ENCODE measurements around the gene IGF2BP3. TPM values are rescaled to one million over a fixed set of nuclear protein-coding genes. Genes with fewer than 3 reads are reported as not detected.

IGF2BP3 gene
- total RNA-seq, 2 experiments from 2014 or later = 0.41 to 0.70 TPM

GRCh38 chr7:23353172-23353571 is 117.1 kb downstream of the IGF2BP3 start:
- H3K9me3 Mint-ChIP-seq = no peaks in the 10 kb centered on the region
- H3K4me3 Mint-ChIP-seq = no peak overlapping the region
- no peak overlapping the region for H3K27ac Mint-ChIP-seq
- no peak for DNase-seq
- peaks cover 24% of the 10 kb centered on the region for H3K4me1 Mint-ChIP-seq
- no peaks in the 10 kb centered on the region for H3K36me3 Mint-ChIP-seq
- H3K27me3 Mint-ChIP-seq = peaks cover 6% of the 10 kb centered on the region

- Mint-ChIP-seq H3K9me3 (no peaks in the 10 kb centered on the region), H3K36me3 (no peaks in the 10 kb centered on the region)
Observed at GRCh38 chr7:23350466-23350865, 119.8 kb downstream of the IGF2BP3 start.

GRCh38 chr7:23349484-23350157 is 120.7 kb downstream of the IGF2BP3 start:
- H3K36me3 Mint-ChIP-seq = no peaks in the 10 kb centered on the region
- no peak overlapping the region for H3K4me3 Mint-ChIP-seq
- no peak overlapping the region for H3K27ac Mint-ChIP-seq
- H3K4me1 Mint-ChIP-seq = peaks cover 44% of the 10 kb centered on the region
- no peak for DNase-seq
- no peaks in the 10 kb centered on the region for H3K9me3 Mint-ChIP-seq
- H3K27me3 Mint-ChIP-seq = no peaks in the 10 kb centered on the region

More at GRCh38 chr7:23350466-23350865, 119.8 kb downstream of the IGF2BP3 start:
- no peak for DNase-seq
- H3K4me3 Mint-ChIP-seq = no peak overlapping the region
- H3K27me3 Mint-ChIP-seq = peaks cover 2% of the 10 kb centered on the region
- H3K27ac Mint-ChIP-seq = no peak overlapping the region
- peaks cover 39% of the 10 kb centered on the region for H3K4me1 Mint-ChIP-seq

GRCh38 chr7:23347682-23348180 is 122.6 kb downstream of the IGF2BP3 start:
- no peak for DNase-seq
- H3K4me1 Mint-ChIP-seq = peaks cover 40% of the 10 kb centered on the region
- H3K9me3 Mint-ChIP-seq = no peaks in the 10 kb centered on the region
- no peaks in the 10 kb centered on the region for H3K36me3 Mint-ChIP-seq
- H3K4me3 Mint-ChIP-seq = peak overlapping the region; percentile 29
- peak overlapping the region; percentile 59 for H3K27ac Mint-ChIP-seq
- H3K27me3 Mint-ChIP-seq = no peaks in the 10 kb centered on the region

- no peaks in the 10 kb centered on the region for H3K27me3 Mint-ChIP-seq
- DNase-seq = no peak
Observed at GRCh38 chr7:23347033-23347681, 123.1 kb downstream of the IGF2BP3 start.

GRCh38 chr7:23346316-23346715 is 124.0 kb downstream of the IGF2BP3 start:
- no peaks in the 10 kb centered on the region for H3K9me3 Mint-ChIP-seq
- DNase-seq = peak; percentile 20
- H3K36me3 Mint-ChIP-seq = no peaks in the 10 kb centered on the region
- no peaks in the 10 kb centered on the region for H3K27me3 Mint-ChIP-seq
- peaks cover 32% of the 10 kb centered on the region for H3K4me1 Mint-ChIP-seq
- peak overlapping the region; percentile 92 for H3K27ac Mint-ChIP-seq
- H3K4me3 Mint-ChIP-seq = peak overlapping the region; percentile 69

More at GRCh38 chr7:23347033-23347681, 123.1 kb downstream of the IGF2BP3 start:
- Mint-ChIP-seq H3K27ac (peak overlapping the region; percentile 59), H3K4me3 (peak overlapping the region; percentile 29), H3K36me3 (no peaks in the 10 kb centered on the region), H3K4me1 (peaks cover 40% of the 10 kb centered on the region), H3K9me3 (no peaks in the 10 kb centered on the region)

- H3K27ac Mint-ChIP-seq = peak overlapping the region; percentile 92
- H3K36me3 Mint-ChIP-seq = no peaks in the 10 kb centered on the region
- H3K4me1 Mint-ChIP-seq = peaks cover 29% of the 10 kb centered on the region
- H3K9me3 Mint-ChIP-seq = no peaks in the 10 kb centered on the region
- H3K27me3 Mint-ChIP-seq = no peaks in the 10 kb centered on the region
- DNase-seq = no peak
- H3K4me3 Mint-ChIP-seq = peak overlapping the region; percentile 69
Observed at GRCh38 chr7:23345601-23346000, 124.7 kb downstream of the IGF2BP3 start.

- Mint-ChIP-seq H3K27me3 (no peaks in the 10 kb centered on the region), H3K9me3 (no peaks in the 10 kb centered on the region), H3K4me3 (no peak overlapping the region), H3K4me1 (peaks cover 29% of the 10 kb centered on the region), H3K36me3 (no peaks in the 10 kb centered on the region), H3K27ac (no peak overlapping the region)
- no peak for DNase-seq
Observed at GRCh38 chr7:23343806-23344475, 126.3 kb downstream of the IGF2BP3 start.

GRCh38 chr7:23343102-23343501 is 127.2 kb downstream of the IGF2BP3 start:
- Mint-ChIP-seq H3K36me3 (no peaks in the 10 kb centered on the region), H3K27ac (no peak overlapping the region), H3K9me3 (no peaks in the 10 kb centered on the region), H3K4me1 (peaks cover 29% of the 10 kb centered on the region), H3K4me3 (no peak overlapping the region), H3K27me3 (no peaks in the 10 kb centered on the region)
- DNase-seq = no peak

- Mint-ChIP-seq H3K4me3 (no peak overlapping the region), H3K27ac (no peak overlapping the region), H3K4me1 (peaks cover 20% of the 10 kb centered on the region), H3K27me3 (peaks cover 8% of the 10 kb centered on the region), H3K9me3 (no peaks in the 10 kb centered on the region), H3K36me3 (no peaks in the 10 kb centered on the region)
- no peak for DNase-seq
Observed at GRCh38 chr7:23341846-23342598, 128.3 kb downstream of the IGF2BP3 start.

GRCh38 chr7:23338863-23339262 is 131.4 kb downstream of the IGF2BP3 start:
- no peaks in the 10 kb centered on the region for H3K36me3 Mint-ChIP-seq
- H3K4me3 Mint-ChIP-seq = no peak overlapping the region
- DNase-seq = no peak
- H3K27me3 Mint-ChIP-seq = peaks cover 9% of the 10 kb centered on the region
- H3K4me1 Mint-ChIP-seq = peaks cover 3% of the 10 kb centered on the region
- no peaks in the 10 kb centered on the region for H3K9me3 Mint-ChIP-seq
- H3K27ac Mint-ChIP-seq = no peak overlapping the region

GRCh38 chr7:23338439-23338838 is 131.9 kb downstream of the IGF2BP3 start:
- Mint-ChIP-seq H3K4me1 (no peaks in the 10 kb centered on the region), H3K9me3 (no peaks in the 10 kb centered on the region), H3K27ac (no peak overlapping the region)

GRCh38 chr7:23337374-23337773 is 132.9 kb downstream of the IGF2BP3 start:
- Mint-ChIP-seq H3K9me3 (no peaks in the 10 kb centered on the region), H3K4me3 (no peak overlapping the region), H3K27me3 (peaks cover 9% of the 10 kb centered on the region), H3K27ac (no peak overlapping the region), H3K4me1 (no peaks in the 10 kb centered on the region), H3K36me3 (no peaks in the 10 kb centered on the region)
- no peak for DNase-seq

More at GRCh38 chr7:23338439-23338838, 131.9 kb downstream of the IGF2BP3 start:
- Mint-ChIP-seq H3K36me3 (no peaks in the 10 kb centered on the region), H3K4me3 (no peak overlapping the region), H3K27me3 (peaks cover 9% of the 10 kb centered on the region)
- DNase-seq = no peak

- Mint-ChIP-seq H3K4me3 (no peak overlapping the region), H3K27me3 (peaks cover 9% of the 10 kb centered on the region), H3K9me3 (no peaks in the 10 kb centered on the region), H3K4me1 (no peaks in the 10 kb centered on the region), H3K36me3 (no peaks in the 10 kb centered on the region), H3K27ac (no peak overlapping the region)
- DNase-seq = no peak
Observed at GRCh38 chr7:23336799-23337283, 133.4 kb downstream of the IGF2BP3 start.
